Memory B cell (primary cell): ENCODE data around the gene CHCHD6.

ENCODE experiments used
- ATAC-seq: fragments of 150-1000 bp; cut with Tn5 transposase; 2 replicates; pipeline ENCODE4 v1.10.0; 2021; ENCODE audit warnings: low read depth, mild to moderate bottlenecking, moderate library complexity
- DNase-seq, 2 donors: peaks; one replicate each; pipeline ENCODE4 v3.0.0; 2022; ENCODE audit warnings: low spot score in 2 of 2
- H3K27ac Mint-ChIP-seq: one replicate; pipeline ENCODE4 v1.8.0; 2022; ENCODE audit warnings: mild to moderate bottlenecking, moderate library complexity, mixed read lengths
- H3K27me3 Mint-ChIP-seq: one replicate; pipeline ENCODE4 v1.8.0; 2022; ENCODE audit warnings: mixed read lengths
- H3K36me3 Mint-ChIP-seq: one replicate; pipeline ENCODE4 v1.8.0; 2022; ENCODE audit warnings: mild to moderate bottlenecking, mixed read lengths
- H3K4me1 Mint-ChIP-seq: one replicate; pipeline ENCODE4 v1.8.0; 2022; ENCODE audit warnings: mixed read lengths
- H3K4me3 Mint-ChIP-seq: one replicate; pipeline ENCODE4 v1.8.0; 2022; ENCODE audit warnings: mild to moderate bottlenecking, moderate library complexity, mixed read lengths
- H3K9me3 Mint-ChIP-seq: one replicate; pipeline ENCODE4 v1.8.0; 2022; ENCODE audit warnings: mixed read lengths

The CHCHD6 gene

GRCh38 chr3:126992216-126992615 is 288.2 kb downstream of the CHCHD6 start:
- H3K27ac Mint-ChIP-seq, result no peak overlapping the region
- peaks cover 2% of the 10 kb centered on the region for H3K4me1 Mint-ChIP-seq
- peaks cover 7% of the 10 kb centered on the region for H3K36me3 Mint-ChIP-seq
- DNase-seq (no peak), ATAC-seq (no peak)
- no peaks in the 10 kb centered on the region for H3K27me3 Mint-ChIP-seq
- no peak overlapping the region for H3K4me3 Mint-ChIP-seq
- H3K9me3 Mint-ChIP-seq, result no peaks in the 10 kb centered on the region

GRCh38 chr3:126992776-126993175 is 288.7 kb downstream of the CHCHD6 start:
- no peak overlapping the region for H3K27ac Mint-ChIP-seq
- DNase-seq, result no peak
- H3K9me3 Mint-ChIP-seq, result no peaks in the 10 kb centered on the region
- no peak overlapping the region for H3K4me3 Mint-ChIP-seq
- peaks cover 7% of the 10 kb centered on the region for H3K36me3 Mint-ChIP-seq
- H3K27me3 Mint-ChIP-seq, result no peaks in the 10 kb centered on the region
- peaks cover 3% of the 10 kb centered on the region for H3K4me1 Mint-ChIP-seq
- no peak for ATAC-seq

GRCh38 chr3:126993436-126993835 is 289.4 kb downstream of the CHCHD6 start:
- H3K9me3 Mint-ChIP-seq, result no peaks in the 10 kb centered on the region
- H3K4me1 Mint-ChIP-seq, result peaks cover 8% of the 10 kb centered on the region
- no peaks in the 10 kb centered on the region for H3K27me3 Mint-ChIP-seq
- H3K36me3 Mint-ChIP-seq, result peaks cover 7% of the 10 kb centered on the region
- no peak for DNase-seq
- ATAC-seq, result no peak
- H3K4me3 Mint-ChIP-seq, result no peak overlapping the region
- no peak overlapping the region for H3K27ac Mint-ChIP-seq

- Mint-ChIP-seq H3K4me1 (peaks cover 8% of the 10 kb centered on the region), H3K27me3 (no peaks in the 10 kb centered on the region), H3K4me3 (no peak overlapping the region), H3K9me3 (no peaks in the 10 kb centered on the region), H3K36me3 (peaks cover 5% of the 10 kb centered on the region), H3K27ac (no peak overlapping the region)
- ATAC-seq (no peak), DNase-seq (no peak)
These were observed 290.7 kb downstream of the CHCHD6 start for GRCh38 chr3:126994661-126995245.

GRCh38 chr3:126995254-126995780 is 291.3 kb downstream of the CHCHD6 start:
- DNase-seq (no peak), ATAC-seq (no peak)
- Mint-ChIP-seq H3K36me3 (peaks cover 5% of the 10 kb centered on the region), H3K4me1 (peaks cover 8% of the 10 kb centered on the region), H3K27me3 (no peaks in the 10 kb centered on the region), H3K4me3 (no peak overlapping the region), H3K27ac (no peak overlapping the region), H3K9me3 (no peaks in the 10 kb centered on the region)

- Mint-ChIP-seq H3K4me1 (peaks cover 6% of the 10 kb centered on the region), H3K4me3 (no peak overlapping the region), H3K27me3 (no peaks in the 10 kb centered on the region), H3K36me3 (peaks cover 2% of the 10 kb centered on the region), H3K9me3 (no peaks in the 10 kb centered on the region), H3K27ac (no peak overlapping the region)
- ATAC-seq (no peak), DNase-seq (no peak)
These were observed 292.0 kb downstream of the CHCHD6 start for GRCh38 chr3:126995926-126996512.

- Mint-ChIP-seq H3K36me3 (no peaks in the 10 kb centered on the region), H3K4me3 (no peak overlapping the region), H3K27ac (no peak overlapping the region), H3K9me3 (no peaks in the 10 kb centered on the region), H3K4me1 (peaks cover 6% of the 10 kb centered on the region), H3K27me3 (no peaks in the 10 kb centered on the region)
- DNase-seq (no peak), ATAC-seq (no peak)
These were observed 292.9 kb downstream of the CHCHD6 start for GRCh38 chr3:126996905-126997304.

- H3K36me3 Mint-ChIP-seq, result peaks cover 2% of the 10 kb centered on the region
- no peaks in the 10 kb centered on the region for H3K9me3 Mint-ChIP-seq
- DNase-seq (no peak), ATAC-seq (no peak)
- peaks cover 8% of the 10 kb centered on the region for H3K4me1 Mint-ChIP-seq
- no peak overlapping the region for H3K4me3 Mint-ChIP-seq
- no peaks in the 10 kb centered on the region for H3K27me3 Mint-ChIP-seq
- no peak overlapping the region for H3K27ac Mint-ChIP-seq
These were observed 293.5 kb downstream of the CHCHD6 start for GRCh38 chr3:126997455-126998038.

- peaks cover 2% of the 10 kb centered on the region for H3K36me3 Mint-ChIP-seq
- H3K27me3 Mint-ChIP-seq, result no peaks in the 10 kb centered on the region
- ATAC-seq (peak; percentile 27), DNase-seq (no peak)
- no peak overlapping the region for H3K4me3 Mint-ChIP-seq
- peaks cover 8% of the 10 kb centered on the region for H3K4me1 Mint-ChIP-seq
- no peak overlapping the region for H3K27ac Mint-ChIP-seq
- no peaks in the 10 kb centered on the region for H3K9me3 Mint-ChIP-seq
These were observed 294.3 kb downstream of the CHCHD6 start for GRCh38 chr3:126998320-126998719.

- Mint-ChIP-seq H3K4me1 (peaks cover 8% of the 10 kb centered on the region), H3K27me3 (no peaks in the 10 kb centered on the region), H3K4me3 (no peak overlapping the region), H3K36me3 (peaks cover 2% of the 10 kb centered on the region), H3K27ac (no peak overlapping the region), H3K9me3 (no peaks in the 10 kb centered on the region)
- DNase-seq (no peak), ATAC-seq (no peak)
These were observed 294.7 kb downstream of the CHCHD6 start for GRCh38 chr3:126998728-126999127.

GRCh38 chr3:126999383-126999782 is 295.3 kb downstream of the CHCHD6 start:
- ATAC-seq (no peak), DNase-seq (no peak)
- H3K27ac Mint-ChIP-seq, result no peak overlapping the region
- H3K4me1 Mint-ChIP-seq, result peaks cover 8% of the 10 kb centered on the region
- peaks cover 3% of the 10 kb centered on the region for H3K36me3 Mint-ChIP-seq
- H3K4me3 Mint-ChIP-seq, result no peak overlapping the region
- no peaks in the 10 kb centered on the region for H3K27me3 Mint-ChIP-seq
- no peaks in the 10 kb centered on the region for H3K9me3 Mint-ChIP-seq

GRCh38 chr3:127000119-127000518 is 296.1 kb downstream of the CHCHD6 start:
- no peaks in the 10 kb centered on the region for H3K27me3 Mint-ChIP-seq
- H3K4me1 Mint-ChIP-seq, result peaks cover 8% of the 10 kb centered on the region
- DNase-seq (no peak), ATAC-seq (no peak)
- no peak overlapping the region for H3K4me3 Mint-ChIP-seq
- H3K36me3 Mint-ChIP-seq, result peaks cover 3% of the 10 kb centered on the region
- H3K27ac Mint-ChIP-seq, result no peak overlapping the region
- H3K9me3 Mint-ChIP-seq, result no peaks in the 10 kb centered on the region

GRCh38 chr3:127000761-127001160 is 296.7 kb downstream of the CHCHD6 start:
- Mint-ChIP-seq H3K27ac (no peak overlapping the region), H3K4me3 (no peak overlapping the region), H3K27me3 (no peaks in the 10 kb centered on the region), H3K9me3 (no peaks in the 10 kb centered on the region), H3K36me3 (peaks cover 3% of the 10 kb centered on the region), H3K4me1 (peaks cover 8% of the 10 kb centered on the region)
- no peak for DNase-seq
- ATAC-seq, result no peak

GRCh38 chr3:127001486-127002194 is 297.6 kb downstream of the CHCHD6 start:
- DNase-seq, result no peak
- Mint-ChIP-seq H3K27ac (no peak overlapping the region), H3K4me3 (no peak overlapping the region), H3K27me3 (no peaks in the 10 kb centered on the region), H3K36me3 (peaks cover 3% of the 10 kb centered on the region), H3K4me1 (peaks cover 8% of the 10 kb centered on the region), H3K9me3 (no peaks in the 10 kb centered on the region)
- no peak for ATAC-seq
